Neural progenitor cell (in vitro differentiated cells): ENCODE results near the gene MKLN1.

ENCODE experiments used
- CTCF ChIP-seq: fragments of 200-600 bp; sonication (generic); IDR thresholded peaks from 2 replicates; pipeline ENCODE4 v1.5.1; 2017; ENCODE audit warnings: antibody characterized with exemption, mild to moderate bottlenecking
- EZH2 ChIP-seq: fragments of 200-600 bp; sonication (generic); IDR thresholded peaks from 2 replicates; pipeline ENCODE4 v1.6.1; 2017; ENCODE audit warnings: antibody characterized with exemption, mild to moderate bottlenecking, moderate library complexity
- EZH2phosphoT487 ChIP-seq: fragments of 200-600 bp; sonication (generic); IDR thresholded peaks from 2 replicates; pipeline ENCODE4 v1.6.1; 2017; ENCODE audit warnings: antibody characterized with exemption

- TF ChIP-seq EZH2 (no peak), CTCF (no peak), EZH2phosphoT487 (no peak)
Measured at GRCh38 chr7:131370523-131370968, 42.9 kb downstream of the MKLN1 start.
